Fibroblast of skin of abdomen (primary cell): ENCODE data around the gene ADAM33.

ENCODE experiments used
- DNase-seq: peaks from one replicate; pipeline ENCODE4 v3.0.0-alpha.2; 2013

ADAM33 gene

DNA sequence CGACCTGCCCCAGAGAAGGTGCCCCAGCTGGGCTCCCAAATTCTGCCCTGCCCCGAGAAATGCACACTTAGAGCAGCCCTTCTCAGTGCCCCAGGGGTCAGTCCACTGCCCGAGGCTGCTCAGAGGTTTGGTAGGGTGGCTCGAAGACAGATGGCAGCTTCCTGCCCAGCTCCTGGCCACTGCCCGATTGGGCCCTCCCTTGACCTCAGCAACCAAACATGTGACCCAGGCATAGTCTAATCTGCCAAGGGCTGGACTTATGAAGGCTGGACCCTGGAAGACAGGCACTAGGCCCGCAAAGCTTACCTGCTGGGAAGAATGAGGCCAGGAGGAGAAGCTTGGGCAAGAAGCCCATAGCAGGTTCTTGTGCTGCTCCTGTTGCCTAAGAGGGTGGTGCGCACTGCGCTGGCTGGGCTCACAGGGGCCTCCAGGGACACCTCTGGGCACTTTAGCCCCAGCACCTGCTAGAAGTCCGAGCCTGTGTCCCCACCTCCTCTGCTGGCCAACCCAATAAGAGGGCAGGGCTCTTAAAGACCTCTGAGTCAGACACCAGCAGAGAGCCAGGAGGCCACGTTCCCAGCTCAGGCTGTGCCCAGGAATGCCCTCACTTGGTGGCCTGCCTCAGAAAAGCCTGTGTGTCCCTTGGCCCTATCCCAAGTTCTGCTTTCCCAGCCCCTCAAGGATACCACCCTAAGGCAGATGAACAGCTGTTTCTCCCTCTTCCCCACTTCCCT lies 25.1 kb upstream of the ADAM33 start:
- DNase-seq = no peak

DNA sequence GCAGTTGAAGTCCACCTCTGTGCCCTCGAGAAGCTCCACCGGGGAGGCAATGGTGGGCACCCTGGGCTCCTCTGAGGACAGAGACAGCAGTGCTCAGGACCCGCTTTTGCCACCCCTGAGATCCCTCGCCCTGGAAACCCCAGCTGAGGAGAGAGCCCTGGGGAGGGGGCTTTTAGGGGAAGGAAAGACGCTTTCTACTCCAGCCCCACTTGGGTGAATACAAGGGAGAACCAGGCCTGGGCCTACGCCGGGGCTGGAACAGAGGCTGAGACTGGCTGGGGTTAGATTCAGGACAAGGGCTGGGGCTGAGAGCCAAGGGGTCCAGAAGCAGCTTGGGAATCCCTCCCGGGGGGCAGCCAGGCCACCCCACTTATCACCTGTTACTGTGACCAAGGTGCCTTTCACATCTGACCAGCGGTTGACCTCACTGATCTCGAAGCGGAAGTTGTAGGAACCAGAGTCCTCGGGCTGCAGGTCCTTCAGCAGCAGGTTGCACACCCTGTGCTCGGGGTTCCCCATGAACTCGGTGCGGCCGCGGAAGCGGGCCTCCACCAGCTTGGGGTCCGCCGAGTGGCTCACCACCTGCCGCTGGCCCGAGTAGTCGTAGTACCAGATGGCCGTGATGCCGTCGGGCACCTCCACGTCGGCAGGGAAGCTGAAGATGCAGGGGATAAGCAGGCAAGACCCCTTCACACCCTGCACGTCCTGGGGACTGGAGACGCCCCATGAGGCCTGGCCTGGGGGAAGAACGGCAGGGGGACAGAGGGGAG lies 24.3 kb upstream of the ADAM33 start:
- DNase-seq = no peak

GRCh38 chr20:3705491-3705969 lies 23.7 kb upstream of the ADAM33 start:
- DNase-seq = no peak

DNA sequence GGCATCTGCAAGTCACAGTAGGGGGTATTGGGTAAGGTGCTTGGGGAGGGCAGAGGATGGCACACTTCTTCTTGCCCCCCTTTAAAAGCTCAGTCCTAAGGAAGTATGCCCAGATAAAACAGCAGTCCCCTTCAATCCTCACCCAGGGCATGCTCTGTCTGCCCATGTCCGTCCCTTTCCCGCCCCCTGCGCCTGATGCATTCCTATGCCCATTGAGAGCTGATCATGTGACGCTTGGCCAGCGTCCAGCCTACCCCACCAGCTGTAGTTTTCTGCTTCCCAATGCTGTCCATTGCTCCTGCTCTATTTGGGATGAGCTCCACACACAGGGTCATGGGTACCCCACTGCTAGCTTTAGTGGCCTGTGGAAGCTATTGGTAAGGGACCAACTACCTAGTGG lies 22.3 kb upstream of the ADAM33 start:
- no peak for DNase-seq

DNA sequence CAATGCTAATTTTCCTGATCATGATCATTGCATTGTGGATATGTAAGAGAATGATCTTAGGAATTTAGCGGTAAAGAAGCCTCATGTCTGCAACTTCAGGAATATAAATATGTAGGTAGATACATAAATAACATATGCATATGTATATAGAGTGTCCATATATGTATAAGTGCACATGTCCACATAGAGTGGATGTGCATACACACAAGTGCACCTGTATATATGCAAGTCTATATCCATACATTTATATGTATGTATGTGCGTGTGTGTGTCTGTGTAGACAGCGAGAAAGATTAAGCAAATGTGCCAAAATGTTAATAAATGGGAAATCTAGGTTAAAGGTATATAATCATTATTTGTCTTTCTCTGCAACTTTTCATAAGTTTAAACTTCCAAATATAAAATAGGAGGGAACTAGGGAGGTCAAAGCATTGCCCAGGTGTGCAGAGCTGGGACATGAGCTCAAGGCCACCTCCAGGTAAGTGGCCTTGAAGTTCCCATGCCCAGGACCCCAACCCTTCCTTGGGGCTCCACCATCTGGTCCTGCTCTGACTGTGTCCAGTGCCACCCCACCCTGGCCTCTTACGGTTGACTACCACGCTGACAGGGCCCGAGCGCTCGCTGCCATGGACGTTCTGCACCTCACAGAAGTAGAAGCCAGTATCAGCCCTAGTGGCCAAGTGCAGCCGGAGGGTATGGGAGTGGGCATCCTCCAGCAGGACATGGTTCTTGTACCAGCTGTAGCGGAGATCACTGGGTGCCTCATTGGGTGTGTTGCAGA lies 21.0 kb upstream of the ADAM33 start:
- no peak for DNase-seq

GRCh38 chr20:3701061-3701998 lies 19.5 kb upstream of the ADAM33 start:
- DNase-seq = no peak

DNA sequence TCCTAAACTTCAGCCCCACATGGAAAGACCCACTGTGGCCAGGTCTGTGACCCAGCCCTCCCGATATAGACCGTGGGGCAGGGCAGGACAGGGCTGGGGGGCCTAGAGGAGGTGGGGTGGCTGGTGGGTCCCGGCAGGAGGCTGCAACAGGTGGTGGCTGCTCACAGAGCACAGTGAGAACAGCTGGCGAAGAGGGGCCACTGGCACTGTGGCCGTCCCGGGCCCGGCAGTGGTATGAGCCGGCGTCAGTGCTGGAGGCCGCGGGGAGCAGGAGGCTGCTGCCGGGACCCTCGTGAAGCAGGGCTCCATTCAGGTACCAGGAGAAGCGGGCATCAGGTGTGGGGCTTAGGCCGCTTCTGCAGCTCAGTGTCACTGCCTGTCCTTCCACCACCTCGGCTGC lies 17.2 kb upstream of the ADAM33 start:
- no peak for DNase-seq

GRCh38 chr20:3698591-3699001 lies 16.8 kb upstream of the ADAM33 start:
- no peak for DNase-seq

DNA sequence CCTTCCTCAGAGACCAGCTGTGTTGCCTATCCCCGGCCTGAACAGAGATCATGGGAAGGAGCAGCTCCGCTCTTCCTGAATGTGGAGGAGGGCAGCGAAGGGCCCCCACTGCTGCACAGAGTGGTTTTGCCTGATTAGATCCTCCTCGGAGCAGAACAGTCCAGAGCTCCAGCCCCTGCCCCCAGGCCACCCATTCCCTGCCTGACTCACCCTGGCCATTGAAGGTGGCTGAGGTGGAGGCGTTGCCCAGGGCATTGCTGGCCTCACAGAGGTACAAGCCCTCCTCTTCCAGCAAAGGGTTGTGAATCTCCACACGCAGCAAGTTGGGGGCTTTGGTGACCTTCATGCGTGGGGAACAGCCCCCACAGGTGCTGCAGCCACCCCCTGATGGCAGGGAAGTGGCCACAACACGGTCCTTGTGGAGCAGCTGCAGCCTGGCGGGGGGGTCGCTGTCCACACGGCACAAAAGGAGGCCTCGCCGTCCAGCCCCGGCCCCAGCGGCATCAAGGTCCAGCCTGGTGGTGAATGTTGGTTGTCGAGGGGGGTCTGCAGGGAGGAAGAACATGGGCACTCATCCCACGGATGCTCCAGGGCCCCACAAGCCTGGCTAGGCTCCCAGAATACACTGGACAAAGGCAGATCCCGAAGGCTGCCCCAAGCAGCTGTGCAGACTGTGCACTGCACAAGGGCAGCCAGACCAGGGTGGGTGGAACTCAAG lies 15.9 kb upstream of the ADAM33 start:
- DNase-seq = no peak

- no peak for DNase-seq
Measured at GRCh38 chr20:3696745-3697587, 15.2 kb upstream of the ADAM33 start.

- DNase-seq = no peak
Measured at GRCh38 chr20:3696200-3696599, 14.4 kb upstream of the ADAM33 start.

- DNase-seq = no peak
Measured at GRCh38 chr20:3694864-3695263, 13.1 kb upstream of the ADAM33 start.

- DNase-seq = no peak
Measured at GRCh38 chr20:3693376-3693775, 11.6 kb upstream of the ADAM33 start.

DNA sequence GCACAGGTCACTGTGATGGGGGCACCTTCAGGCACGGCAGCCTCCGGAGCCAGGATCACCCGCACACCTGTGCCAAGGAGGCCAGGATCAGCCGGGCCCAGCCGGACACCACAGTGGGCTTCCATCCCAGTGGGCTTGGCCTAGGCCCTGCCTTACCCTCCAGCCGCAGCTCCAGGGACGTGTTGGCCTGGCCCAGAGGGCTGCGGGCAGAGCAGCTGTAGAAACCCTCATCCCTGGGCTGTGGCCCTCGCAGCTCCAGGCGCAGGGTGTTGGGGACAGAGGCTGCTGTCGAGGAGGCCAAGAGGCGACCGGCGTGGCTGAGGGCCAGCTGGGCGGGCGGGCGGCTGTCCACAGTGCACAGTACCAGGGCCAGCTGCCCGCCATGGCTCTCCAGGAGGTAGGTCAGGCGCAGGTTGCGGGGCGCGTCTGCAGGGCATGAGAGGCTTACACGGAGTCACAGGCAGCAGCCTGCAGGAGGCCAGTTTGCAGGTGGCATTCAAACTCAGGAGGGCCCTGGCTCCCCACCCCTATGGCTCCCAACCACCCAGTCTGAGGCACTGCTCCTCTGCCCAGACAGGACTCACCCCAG lies 11.0 kb upstream of the ADAM33 start:
- no peak for DNase-seq

- no peak for DNase-seq
Measured at GRCh38 chr20:3691897-3692296, 10.1 kb upstream of the ADAM33 start.

- DNase-seq = no peak
Measured at GRCh38 chr20:3691306-3691705, 9.5 kb upstream of the ADAM33 start.

GRCh38 chr20:3690413-3690812 lies 8.6 kb upstream of the ADAM33 start:
- DNase-seq = no peak

GRCh38 chr20:3689978-3690377 lies 8.2 kb upstream of the ADAM33 start:
- no peak for DNase-seq

GRCh38 chr20:3687655-3688054 lies 5.8 kb upstream of the ADAM33 start:
- DNase-seq = peak; percentile 68

DNA sequence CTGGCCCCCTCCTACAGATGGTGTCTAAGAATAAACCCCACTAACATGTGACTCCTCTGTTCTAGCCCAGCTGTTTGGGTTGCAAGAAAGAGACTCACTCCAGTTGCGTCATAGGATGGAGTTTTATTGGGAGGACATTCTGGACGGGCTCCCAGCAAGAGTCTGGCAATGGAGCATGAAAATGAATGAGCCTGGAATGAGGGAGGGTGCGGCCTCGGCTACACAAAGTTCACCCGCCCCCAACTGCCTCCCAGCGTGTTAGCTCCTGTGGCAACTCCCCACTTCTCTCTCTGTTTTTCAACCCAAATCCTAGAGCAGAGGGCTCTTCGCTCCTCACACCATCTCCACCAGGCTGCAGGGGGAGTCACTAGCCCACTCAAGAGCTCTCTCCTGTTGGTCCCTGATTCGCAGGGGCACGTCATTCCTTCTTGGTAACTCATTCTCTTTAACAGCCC lies 5.1 kb upstream of the ADAM33 start:
- peak; percentile 92 for DNase-seq
